Retinal pigment epithelial cell (primary cell): ENCODE results near the gene TPRG1.

Experiments
- DNase-seq: peaks from one replicate; pipeline ENCODE4 v3.0.0-alpha.2; 2010; ENCODE audit warnings: low read depth
- H3K4me3 ChIP-seq: 2 replicates; pipeline ENCODE4 v1.5.1; 2011; ENCODE audit warnings: mild to moderate bottlenecking, low read length, control low read depth, moderate library complexity
- TF ChIP-seq, protein P1 (sequence below): conservative IDR thresholded peaks from 2 replicates; pipeline ENCODE4 v1.5.1; 2011; ENCODE audit warnings: low read depth, low read length, control low read depth, inconsistent platforms

The TPRG1 gene

DNA sequence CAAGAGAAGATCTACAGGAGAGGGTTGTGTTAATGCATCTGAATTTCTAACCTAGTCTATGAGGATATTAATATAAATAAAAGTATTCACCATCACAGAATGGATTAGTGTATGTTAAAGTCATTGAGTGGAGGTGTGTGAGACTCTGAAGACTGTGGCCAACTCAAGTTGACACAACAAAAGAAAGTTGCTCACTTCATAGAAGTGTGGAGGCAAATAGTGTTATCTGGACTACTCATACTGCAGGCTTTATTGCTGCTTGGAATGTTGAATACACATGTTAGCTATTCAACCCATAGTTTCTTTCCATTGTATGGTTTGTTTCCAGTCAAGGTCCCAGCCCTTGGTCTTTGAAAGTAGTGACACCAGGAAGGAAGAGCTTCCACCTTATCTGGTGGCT lies 38.0 kb upstream of the TPRG1 start:
- DNase-seq: no peak
- H3K4me3 ChIP-seq: no peak overlapping the region
- TF ChIP-seq, protein P1, sequence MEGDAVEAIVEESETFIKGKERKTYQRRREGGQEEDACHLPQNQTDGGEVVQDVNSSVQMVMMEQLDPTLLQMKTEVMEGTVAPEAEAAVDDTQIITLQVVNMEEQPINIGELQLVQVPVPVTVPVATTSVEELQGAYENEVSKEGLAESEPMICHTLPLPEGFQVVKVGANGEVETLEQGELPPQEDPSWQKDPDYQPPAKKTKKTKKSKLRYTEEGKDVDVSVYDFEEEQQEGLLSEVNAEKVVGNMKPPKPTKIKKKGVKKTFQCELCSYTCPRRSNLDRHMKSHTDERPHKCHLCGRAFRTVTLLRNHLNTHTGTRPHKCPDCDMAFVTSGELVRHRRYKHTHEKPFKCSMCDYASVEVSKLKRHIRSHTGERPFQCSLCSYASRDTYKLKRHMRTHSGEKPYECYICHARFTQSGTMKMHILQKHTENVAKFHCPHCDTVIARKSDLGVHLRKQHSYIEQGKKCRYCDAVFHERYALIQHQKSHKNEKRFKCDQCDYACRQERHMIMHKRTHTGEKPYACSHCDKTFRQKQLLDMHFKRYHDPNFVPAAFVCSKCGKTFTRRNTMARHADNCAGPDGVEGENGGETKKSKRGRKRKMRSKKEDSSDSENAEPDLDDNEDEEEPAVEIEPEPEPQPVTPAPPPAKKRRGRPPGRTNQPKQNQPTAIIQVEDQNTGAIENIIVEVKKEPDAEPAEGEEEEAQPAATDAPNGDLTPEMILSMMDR: no peak

DNA sequence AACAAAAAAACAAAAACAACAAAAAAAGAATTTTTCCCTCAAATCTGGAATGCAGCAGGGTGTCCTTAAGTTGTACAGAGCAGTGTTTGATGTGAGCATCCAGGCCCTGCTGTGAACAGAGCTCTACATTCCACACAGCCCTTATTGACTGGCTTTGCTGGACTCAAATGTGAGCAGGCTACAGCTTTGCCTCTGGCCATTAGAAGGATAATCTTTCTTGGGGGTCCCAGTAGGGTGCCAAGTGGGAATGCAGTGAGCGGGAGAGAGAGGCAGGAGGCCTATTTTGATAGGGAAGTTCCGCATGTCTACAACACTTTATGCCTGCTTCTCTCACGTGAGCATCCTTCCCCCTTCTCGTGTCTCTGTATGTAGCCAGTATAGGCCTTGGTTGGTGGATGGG lies 34.4 kb upstream of the TPRG1 start:
- TF ChIP-seq, protein P1: no peak
- DNase-seq: no peak
- H3K4me3 ChIP-seq: no peak overlapping the region

DNA sequence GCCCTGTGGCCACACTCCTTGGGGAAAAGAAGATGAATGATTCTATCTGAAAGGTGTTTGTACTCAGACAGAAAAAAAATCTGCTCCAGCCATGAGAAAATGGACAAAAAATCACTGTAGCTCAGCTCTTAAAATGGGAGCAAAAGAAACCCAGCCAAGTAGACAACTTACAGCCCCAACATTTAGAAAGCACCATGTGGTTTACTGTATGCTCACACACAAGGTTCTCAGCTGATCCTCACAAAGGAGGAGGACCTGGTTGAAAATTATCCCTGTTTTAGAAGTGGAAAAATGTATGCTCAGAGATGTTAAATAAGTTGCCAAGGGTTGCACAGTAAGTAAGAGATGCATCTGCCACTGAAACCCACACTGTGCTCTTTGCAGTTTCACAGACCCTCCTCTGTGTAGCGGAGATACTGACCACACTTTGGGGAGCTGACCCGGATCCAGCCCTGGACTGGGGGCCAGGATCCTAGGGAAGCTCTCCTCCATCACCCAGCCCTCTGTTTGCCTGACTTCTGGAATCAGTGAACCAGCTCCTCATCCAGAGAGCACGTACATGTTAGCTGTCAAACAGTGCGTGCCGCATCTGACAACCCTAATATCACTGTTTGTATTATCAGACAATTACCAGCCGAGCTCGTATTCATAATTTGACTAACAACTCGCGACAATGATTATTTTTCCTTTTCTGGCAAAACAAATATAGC lies 32.7 kb upstream of the TPRG1 start:
- H3K4me3 ChIP-seq: no peak overlapping the region
- DNase-seq: no peak
- TF ChIP-seq, protein P1: no peak

DNA sequence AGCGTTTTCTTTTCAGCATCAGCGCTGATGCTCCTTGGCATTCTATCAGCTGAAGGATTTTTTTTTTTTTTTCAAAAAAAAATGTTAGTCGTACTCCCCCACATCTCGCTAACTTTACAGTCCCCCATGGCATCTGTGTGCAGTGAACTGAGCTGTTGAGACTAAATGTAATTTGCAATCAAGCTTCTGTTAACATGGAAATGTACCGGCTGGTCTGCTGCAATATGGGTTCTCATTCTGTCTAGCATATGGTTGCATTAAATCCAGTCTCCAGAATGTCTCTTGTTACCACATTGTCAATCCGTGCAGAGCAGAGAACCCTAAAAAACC lies 32.2 kb upstream of the TPRG1 start:
- TF ChIP-seq, protein P1: no peak
- DNase-seq: no peak
- H3K4me3 ChIP-seq: no peak overlapping the region

DNA sequence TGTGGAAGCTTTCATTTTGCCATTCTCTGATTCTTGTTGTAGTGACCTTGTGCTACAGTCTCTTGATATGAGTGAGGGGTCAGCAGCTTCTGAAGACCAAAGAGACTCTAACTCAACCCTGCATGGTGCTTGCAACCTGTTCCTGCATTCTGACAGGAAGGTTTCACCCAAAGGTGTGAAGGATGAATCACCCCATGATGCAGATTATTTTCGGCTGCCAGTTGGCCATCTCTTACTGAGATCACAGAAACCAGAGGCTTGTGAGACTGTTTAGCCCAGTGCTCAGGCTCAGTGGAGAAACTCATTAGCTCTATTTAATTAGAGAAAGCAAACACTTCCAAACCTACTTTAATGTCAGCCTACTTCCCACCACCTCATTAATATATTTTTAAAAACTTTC lies 29.2 kb upstream of the TPRG1 start:
- no peak overlapping the region for H3K4me3 ChIP-seq
- TF ChIP-seq, protein P1: no peak
- DNase-seq: no peak

DNA sequence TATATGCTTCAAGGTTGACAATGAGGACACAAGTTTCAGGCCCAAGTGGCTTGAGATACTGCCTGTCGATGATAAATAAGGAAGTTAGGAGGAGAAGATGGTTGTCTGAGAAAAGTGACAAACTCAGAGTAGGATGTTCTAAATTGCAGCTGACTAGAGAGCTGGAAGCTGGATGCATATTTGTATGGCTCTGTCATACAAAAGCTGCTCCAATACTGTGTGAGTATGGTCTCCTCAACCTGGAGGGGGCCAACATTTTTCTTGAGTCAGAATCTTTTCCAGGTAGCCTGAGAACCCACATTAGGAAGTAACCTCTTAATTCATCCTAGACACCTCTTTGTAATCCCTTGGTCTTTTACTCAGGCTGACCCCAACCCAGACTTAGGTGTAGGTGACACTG lies 28.4 kb upstream of the TPRG1 start:
- no peak for DNase-seq
- TF ChIP-seq, protein P1: no peak
- no peak overlapping the region for H3K4me3 ChIP-seq

DNA sequence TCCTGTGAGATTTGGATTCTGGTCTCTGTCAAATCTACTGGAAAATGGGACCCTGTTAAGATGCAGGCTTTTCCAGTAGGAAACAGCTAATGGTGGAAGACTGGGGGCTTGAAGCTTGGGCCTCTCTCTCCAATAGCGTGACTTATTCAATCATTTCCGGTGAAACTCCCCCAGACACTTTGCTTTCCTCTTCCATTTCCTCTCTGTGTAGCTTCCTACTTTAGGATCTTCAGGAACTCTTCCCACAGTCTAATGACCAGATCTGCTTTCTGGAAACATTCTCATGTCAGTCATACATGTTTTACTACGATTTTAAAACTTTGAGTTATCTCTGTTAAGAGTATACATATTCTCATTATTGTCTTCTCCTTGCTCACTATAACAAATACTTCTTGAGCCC lies 28.0 kb upstream of the TPRG1 start:
- no peak for DNase-seq
- no peak overlapping the region for H3K4me3 ChIP-seq
- TF ChIP-seq, protein P1: no peak
